GM19452 (cell line): Measurements from ENCODE around the gene CMTM5.
"Not testable (repeated sequence)": the region's sequence is repeated elsewhere in the genome, so short reads cannot be mapped to it uniquely, and the experiment has no call there.

Source experiments
- ATAC-seq: cut with Tn5 transposase; IDR thresholded peaks from one replicate; pipeline ENCODE4 v1.9.1; 2021; ENCODE audit not compliant: unreplicated experiment

Gene CMTM5

DNA sequence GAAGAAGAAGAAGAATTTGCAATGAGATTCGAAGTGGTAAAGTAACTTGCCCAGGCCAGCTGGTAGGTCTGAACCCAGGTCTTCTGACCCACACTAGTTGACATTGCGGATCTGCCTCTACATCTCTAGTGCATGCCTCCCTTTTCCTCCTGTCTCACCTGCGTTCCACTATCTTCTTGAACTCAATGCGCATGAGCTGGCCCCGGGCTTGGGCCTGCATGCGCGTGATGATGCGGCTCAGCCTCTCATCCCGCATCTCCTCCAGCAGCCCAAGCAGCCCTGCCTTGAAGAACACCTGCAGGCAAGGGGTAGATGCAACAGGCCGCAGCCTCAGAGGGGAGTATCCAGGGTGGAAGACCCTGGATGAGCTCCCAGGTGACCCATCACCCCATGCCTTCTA is 19.3 kb downstream of the CMTM5 start:
- ATAC-seq, result no peak

DNA sequence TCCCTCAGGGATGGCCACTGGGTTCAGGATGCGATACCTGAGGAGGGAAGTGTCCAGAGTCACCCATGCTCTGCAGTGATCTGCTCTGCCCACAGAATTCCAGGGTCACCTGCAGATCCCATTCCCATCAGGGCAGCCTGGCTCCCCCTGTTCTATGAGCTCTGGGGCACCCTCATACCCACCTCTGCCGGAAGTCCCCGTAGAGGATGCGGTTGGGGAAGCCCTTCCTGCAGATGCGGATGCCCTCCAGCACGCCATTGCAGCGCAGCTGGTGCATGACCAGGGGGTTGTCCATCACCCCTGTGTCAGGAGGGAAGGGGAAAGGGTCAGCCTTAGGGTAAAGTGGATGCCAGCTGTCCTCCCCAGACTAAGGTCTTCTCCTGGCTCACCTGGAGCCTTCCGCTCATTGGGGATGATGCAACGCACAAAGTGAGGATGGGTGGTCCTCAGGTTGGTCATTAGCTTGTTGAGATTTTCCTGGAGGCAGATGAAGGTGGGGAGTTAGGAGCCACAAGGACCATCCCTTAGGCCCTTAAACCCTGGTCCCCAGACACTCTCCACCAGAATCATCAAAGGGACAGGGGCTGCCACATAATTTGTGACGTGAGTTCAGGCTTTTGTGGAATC is 20.0 kb downstream of the CMTM5 start:
- ATAC-seq, result no peak

DNA sequence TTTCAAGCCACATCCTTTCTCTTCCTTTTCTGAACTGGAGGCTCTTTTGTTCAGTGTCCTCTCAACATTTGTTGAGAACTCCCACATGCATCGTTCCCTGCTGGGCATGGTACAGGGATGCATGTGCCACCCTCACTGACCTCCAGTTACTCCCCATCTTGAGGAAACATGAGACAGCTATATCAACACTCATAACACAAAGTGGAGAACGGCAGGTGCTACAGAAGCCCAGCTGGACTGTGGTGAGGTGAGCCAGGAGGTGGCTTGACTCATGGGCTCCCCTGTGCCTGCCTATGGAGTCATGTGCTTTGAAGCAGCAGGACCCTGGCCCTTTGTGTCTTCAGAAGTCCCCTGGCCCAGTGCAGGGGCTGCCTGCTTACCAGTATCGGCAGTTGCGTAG is 21.5 kb downstream of the CMTM5 start:
- ATAC-seq, result no peak

DNA sequence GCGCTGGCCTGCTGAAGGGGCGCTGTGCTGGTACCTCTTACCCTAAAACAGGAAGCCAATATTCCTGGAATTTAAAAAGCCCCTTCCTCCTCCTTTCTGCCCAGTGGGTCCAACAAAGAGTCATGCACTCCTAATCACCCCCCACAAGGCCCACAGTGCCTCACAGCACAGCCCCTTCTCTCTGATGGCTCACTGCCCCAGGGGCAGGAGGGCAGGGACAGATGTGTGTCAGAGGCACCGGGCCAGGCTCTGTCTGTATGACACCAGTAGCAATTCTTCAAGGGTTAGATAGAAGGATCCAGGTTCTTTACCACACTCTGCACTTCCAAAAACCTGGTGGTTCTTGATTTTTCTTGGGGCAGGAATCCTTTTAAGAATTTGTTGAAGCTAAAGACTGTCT is 22.3 kb downstream of the CMTM5 start:
- ATAC-seq, result no peak

DNA sequence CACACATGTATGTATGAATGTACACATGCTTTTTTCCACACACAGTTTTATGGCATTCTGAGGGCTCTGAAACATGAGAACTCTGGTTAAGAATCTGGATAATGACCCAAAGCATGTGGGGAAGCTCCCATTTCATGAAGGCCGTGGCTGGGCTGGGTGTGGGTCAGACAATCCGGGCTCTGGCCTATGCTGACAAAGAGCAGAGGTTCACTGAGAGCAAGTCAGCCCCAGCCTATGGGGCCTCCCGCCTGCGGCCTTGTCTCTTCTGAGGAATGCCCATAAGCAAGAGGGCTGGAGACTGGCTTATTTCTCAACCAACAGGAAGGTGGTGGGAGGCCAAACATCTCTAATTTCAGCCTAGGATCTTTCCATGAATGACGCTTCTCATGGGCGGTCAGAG is 22.7 kb downstream of the CMTM5 start:
- no peak for ATAC-seq

DNA sequence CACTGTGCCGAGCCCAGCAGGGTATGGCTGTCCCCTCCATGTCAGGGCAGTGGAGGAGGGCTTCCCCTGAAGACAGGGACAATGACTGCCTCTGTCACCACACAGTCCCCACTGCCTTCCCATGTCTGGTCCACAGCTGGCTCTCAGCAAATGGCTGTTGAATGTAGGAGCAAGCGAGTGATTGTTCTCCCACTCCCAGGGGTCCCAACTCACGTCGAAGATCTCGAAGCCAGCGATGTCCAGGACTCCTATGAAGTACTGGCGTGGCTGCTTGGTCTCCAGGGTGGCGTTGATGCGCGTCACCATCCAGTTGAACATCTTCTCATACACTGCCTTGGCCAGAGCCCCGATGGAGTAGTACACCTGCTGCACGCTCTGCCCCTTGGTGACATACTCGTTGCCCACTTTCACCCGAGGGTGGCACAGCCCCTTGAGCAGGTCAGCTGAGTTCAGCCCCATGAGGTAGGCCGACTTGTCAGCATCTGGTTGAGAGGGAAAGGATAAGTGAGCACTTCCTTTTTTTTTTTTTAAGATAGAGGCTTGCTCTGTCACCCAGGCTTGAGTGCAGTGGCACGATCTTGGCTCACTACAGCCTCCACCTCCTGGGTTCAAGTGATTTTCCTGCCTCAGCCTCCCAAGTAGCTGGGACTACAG is 23.8 kb downstream of the CMTM5 start:
- not testable (repeated sequence) for ATAC-seq

DNA sequence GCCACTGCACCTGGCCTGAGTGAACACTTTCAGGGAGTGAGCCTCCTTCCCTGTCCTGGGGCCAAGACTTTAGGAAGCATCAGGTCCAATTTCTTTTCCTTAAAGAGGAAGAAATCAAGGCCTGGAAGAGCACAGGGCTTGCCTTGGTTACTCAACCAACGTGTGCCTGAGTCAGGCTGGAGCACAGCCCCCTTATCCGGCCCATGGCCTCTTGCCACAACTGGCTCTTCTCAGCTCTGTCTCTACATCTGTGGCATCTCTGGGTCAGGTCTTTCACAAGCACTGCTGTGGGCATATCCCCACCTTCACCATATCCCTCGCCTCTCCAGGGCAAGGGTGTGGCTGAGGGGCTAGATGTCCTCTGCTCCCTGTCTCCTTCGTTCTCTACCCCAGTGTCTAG is 24.4 kb downstream of the CMTM5 start:
- ATAC-seq, result no peak

DNA sequence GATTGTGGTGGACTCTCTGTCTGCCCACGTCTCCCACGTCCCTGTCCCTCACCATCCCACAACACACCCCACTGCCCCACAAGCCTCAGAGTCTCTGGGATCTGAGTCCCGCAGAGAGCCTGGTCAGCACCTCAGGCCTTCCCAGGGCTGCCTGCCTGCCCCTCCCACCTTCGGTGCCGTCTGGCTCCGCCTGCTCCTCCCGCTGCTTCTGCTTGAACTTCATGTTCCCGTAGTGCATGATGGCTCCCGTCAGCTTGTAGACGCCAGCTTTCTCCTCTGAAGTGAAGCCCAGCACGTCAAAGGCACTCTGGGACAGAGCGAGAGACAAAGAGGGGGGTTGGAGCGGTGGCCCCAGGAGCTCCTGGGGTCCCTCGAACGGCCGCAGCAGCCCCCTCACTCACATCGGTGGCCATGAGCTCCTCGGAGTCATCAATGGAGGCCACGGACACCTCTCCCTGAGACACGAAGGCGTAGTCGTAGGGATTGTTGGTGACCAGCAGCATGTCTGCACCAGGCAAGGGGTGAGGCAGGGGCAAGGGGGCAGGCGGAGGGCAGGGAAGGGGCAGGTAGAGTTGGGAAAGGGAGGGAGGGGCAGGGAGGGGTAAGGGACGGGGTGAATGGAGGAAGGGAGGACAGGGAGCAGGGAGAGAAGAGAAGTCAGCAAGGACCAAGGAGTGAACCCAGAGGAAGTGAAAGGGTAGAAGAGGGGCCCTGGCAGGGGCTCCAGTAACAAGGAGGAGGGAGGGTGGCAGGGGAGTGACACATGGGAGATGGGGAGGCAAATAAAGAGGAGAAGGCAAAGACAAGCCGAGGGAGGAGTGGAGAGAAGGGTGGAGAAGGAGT is 25.7 kb downstream of the CMTM5 start:
- no peak for ATAC-seq

DNA sequence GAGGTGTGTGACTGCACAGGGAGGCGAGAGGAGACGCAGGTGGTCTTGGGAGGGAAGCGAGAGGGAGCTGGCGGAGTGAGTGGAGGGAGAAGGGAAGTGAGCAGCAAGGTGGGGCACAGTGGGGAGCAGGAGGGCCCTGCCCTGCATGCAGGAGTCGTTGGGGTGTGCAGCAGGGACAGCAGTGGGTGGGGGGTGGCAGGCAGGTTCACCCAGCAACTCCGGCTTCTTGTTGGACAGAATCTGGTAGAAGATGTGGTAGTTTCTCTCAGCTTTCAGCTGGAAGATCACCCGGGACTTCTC is 26.2 kb downstream of the CMTM5 start:
- ATAC-seq, result no peak

DNA sequence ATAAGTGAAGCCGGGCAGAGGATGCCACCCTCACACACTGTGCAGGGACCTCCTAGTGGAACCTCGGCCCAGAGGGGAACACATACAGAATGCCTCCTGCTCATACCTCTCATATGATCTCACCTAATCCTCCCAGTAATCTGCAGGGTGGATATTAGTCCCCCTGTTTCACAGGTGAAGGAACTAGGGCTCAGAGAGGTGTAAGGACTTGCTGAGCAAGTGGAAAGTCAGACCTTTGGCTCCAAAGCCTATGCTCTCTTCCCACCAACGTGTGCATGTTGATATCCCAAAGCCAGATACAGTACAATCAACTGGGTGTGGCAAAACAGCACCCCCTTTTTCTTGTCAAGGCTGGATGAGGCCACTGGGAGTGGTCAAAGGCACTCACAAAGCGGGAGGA is 27.1 kb downstream of the CMTM5 start:
- ATAC-seq, result no peak

DNA sequence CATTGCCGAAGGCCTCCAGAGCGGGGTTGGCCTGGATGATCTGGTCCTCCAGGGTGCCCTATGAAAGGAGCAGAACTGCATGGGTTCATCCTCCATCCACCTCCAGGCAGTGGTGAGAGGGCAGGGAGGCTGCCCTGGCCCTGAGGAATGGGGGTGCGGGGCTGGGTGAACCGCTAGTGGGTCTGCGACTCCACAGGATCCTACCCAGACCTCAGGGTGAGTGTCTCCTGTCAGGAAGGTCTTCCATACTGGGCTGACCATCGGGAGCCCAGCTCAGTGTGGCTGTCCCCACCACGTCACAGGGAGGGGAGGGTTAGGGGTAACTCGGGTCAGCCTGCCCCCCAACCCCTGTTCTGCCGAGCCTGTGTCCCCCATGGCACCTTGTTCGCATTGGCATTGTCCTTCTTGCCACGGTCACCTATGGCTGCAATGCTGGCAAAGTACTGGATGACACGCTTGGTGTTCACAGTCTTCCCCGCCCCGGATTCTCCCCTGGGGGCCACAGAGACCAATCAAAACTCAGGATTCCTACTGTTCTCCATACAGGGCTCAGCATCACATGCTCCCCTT is 27.6 kb downstream of the CMTM5 start:
- no peak for ATAC-seq

DNA sequence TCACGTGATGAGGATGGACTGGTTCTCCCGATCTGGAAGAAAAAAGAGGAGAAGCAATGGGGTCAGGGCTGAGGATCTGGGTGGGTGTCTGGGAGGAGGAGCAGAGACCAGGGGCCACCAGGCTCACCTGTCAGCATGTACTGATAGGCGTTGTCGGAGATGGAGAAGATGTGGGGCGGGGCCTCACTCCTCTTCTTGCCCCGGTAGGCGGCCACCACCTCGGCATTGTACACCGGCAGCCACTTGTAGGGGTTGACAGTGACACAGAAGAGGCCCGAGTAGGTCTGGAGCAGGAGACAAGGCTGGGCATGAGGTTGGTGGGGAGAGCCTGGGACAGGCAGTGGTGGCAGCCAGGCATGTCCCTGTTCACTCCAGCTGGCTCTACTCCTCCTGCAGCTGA is 28.2 kb downstream of the CMTM5 start:
- ATAC-seq, result no peak

DNA sequence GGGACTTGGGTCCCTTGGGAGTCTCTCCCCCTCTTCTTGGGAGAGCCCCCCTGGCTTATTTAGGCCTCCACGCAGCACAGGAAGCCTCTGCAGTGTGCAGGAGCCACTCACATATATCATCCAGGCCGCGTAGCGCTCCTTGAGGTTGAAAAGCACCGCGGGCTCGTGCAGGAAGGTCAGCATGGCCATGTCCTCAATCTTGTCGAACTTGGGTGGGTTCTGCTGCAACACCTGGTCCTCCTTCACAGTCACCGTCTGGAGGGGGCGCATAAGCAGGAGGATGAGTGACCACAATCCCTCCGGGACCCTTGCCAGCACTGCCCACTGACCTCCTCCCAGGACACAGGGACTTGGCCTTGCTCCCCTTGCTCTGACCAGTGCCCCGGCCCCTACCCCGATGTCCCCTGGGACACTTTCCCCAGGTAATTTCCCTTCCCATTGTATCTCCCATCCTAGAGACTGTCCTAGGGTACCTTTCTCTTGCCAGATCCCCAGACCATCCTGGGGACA is 28.7 kb downstream of the CMTM5 start:
- ATAC-seq, result no peak

DNA sequence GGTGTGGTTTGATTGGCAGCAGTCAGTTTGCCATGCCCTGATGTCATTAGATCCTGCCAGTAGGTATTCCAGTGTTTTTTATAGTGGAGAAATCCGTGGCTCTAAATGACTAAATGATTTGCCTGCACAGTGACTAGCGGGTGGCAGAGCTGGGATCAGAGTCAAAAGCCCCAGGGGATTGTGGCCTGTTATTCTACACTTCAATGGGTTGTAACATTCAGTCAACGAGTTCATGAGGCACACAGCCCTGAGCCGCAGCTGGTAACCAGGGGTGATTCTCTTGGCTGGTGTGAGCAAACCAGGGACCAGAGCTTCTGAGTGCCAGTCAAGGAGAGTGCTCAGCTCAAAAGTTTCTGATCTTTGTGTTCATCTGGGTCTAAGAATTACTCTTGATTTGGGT is 29.4 kb downstream of the CMTM5 start:
- no peak for ATAC-seq

DNA sequence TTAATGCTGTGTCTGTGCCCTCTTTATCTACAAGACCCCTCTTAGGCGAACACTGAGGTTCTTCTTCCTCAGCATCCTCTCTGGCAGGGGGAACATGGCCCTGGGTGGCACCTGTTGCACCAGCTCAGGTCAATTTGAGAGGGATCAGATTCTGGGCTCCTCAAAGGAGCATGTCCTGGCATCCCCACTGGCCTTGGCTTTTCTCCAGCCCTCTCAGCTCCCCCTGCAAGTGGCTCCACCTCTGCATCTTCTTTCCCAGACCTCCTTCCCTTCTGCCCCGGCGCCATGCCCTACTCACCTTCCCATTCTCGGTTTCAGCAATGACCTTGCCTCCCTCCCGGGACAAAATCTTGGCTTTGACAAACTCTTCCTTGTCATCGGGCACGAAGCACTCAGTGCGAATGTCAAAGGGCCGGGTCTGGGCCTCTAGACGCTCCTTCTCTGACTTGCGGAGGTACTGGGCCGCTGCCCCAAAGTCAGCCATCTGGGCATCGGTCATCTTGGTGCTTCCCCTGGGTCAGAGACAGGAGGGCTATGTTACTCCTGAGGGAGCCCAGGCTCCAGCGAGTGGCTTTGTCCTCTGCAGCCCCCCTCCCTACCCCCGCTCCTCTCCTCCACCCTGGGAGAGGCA is 30.0 kb downstream of the CMTM5 start:
- no peak for ATAC-seq

DNA sequence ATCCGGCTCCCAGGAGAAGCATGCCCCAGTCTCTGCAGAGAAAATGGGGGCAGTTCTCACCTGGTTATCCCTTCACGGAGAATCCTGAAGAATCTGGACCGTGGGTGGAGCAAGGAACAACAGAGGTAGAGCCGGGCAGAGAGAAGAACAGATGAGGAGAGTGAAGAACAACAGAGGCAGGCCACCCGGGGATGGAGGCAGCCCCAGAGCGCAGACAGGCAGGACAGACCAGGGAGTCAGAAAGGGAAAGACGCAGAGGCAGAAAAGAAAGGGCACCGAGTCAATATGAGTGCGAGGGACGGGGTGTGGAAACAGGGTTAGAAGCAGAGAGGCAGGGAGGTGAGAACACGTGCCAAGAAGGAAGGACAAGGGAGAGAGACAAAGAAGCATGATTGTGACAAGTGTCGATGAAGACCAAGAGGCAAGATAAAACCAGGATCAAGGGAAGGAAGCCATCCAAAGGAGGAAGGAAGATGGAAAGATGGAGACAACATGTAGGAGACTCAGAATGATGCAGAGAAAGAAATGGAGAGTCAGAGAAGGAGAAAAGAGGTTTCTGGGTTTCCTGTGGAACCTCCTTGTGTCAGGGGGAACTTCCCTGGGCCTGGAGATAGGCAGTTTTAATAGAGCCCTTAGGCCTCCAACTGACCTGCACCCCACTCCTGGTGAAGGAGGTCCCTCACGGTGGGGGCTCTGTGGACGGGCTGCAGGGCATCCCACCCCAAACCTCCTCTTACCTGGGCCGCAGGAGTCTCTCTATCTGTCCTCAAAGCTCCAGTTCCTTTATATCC is 30.9 kb downstream of the CMTM5 start, which contains the start of gene MYH6:
MYH6 (minus strand) TSS at position 758 of the 791 bp plus-strand sequence. CDS start 1,050 bp downstream, outside the sequence.
- no peak for ATAC-seq

DNA sequence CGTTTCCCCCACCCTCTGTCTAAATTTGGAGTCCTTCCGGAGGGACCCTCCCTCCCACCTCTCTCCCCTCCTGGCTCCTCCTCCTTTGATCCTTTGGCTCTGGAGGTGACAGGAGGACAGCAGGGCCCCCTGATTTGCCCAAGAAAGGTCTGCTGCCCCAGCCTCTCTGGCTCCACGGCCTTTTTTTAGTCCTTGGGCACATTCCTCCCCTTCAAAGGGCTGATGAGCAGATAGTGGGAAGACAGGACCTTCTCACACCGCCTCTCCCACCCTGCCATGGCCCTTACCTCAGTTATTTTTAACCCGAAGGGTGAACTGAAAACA is 31.4 kb downstream of the CMTM5 start:
- ATAC-seq, result no peak

DNA sequence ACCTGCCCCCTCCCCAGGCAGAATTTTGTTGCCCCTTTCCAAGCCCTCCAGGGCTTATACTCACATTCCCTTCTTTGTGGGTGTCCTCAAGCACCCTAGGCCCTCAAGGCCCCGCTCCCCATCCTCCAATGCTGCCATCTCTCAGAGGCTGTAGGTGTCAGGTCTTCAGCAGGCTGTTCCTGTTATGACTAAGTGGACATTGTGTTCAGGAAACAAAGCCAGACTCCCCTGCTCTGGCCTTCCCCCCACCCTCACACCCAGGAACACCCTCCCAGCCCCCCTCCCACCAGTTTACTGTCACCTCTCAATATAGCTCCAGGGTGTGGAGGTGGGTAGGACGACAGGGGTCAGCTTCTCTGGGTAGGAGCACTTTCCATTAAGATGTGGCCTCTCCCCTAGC is 32.6 kb downstream of the CMTM5 start:
- ATAC-seq, result no peak

DNA sequence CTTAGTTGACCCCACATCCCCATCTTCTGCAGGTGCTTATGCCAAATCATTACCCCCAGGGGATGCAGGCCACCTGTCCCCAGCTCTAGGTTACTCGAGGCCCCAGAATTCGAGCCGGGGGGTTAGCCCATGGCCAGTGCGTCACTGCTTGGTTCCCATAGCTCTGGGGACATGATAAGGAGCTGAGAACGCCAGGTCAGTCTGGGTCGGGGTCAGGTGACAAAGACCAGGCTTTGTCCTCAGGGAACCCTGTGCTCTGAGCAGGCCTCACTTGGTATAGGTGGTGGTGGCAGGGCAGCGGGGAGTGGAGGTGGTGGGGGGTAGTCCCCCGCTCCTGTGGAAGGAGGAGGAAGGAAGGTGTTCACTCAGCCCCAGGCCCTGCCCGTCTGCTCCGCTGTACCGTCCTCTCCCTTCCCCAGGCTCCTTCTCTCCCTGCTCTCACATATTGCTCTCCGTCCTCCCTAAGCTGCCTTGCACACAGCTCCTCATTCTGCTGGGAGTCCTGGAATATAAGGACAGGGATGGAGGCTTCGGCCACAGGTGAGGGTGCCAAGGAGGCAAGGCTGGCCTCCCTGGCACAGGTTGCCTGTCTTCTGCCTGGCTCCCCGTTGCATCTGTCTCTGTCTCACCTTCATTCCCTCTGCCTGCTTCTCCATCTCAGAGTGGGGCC is 33.3 kb downstream of the CMTM5 start:
- no peak for ATAC-seq
